ENCODE results near the gene BMAL1. TPM values are rescaled to one million over a fixed set of nuclear protein-coding genes. Genes with fewer than 3 reads are reported as not detected.

The BMAL1 gene
- total and polyA plus RNA-seq, 2 donors (not counting 3 experiments of a cell fraction or from before 2014, with no cell fraction given): 5.8 to 10.1 TPM

- Histone ChIP-seq H3K27ac (ENCODE audit: insufficient read depth, low read depth, low read length) (no peak overlapping the region), H3K79me2 (ENCODE audit: control insufficient read depth, insufficient read depth, low read length) (no peaks in the 10 kb centered on the region), H3K9me3 (replicated peaks; ENCODE audit: control insufficient read depth, insufficient read depth, low read length) (no peaks in the 10 kb centered on the region), H3K4me1 (ENCODE audit: control insufficient read depth, extremely low read depth, insufficient read depth, low read length) (peaks cover 8% of the 10 kb centered on the region), H3K27me3 (ENCODE audit: control insufficient read depth in 2 of 2, insufficient read depth in 2 of 2, low read length in 2 of 2) (no peaks in the 10 kb centered on the region), H3K9me1 (replicated peaks; ENCODE audit: control insufficient read depth, extremely low read depth, insufficient read depth, low read length) (no peaks in the 10 kb centered on the region), H3K4me2 (ENCODE audit: insufficient read depth, low read length) (no peak overlapping the region), H4K20me1 (replicated peaks; ENCODE audit: control insufficient read depth, extremely low read depth, insufficient read depth, low read length) (no peaks in the 10 kb centered on the region), H3K36me3 (ENCODE audit: control insufficient read depth in 2 of 2, extremely low read depth in 1 of 2, insufficient read depth in 2 of 2, low read length in 2 of 2) (no peaks in the 10 kb centered on the region), H2AFZ (ENCODE audit: low read depth, low read length) (no peak overlapping the region), H3K9ac (replicated peaks; ENCODE audit: extremely low read depth, insufficient read depth, low read length) (no peak overlapping the region), H3K4me3 (replicated peaks in 1 of 3; ENCODE audit: insufficient read depth in 1 of 3, low read depth in 1 of 3, low read length in 3 of 3) (no peak overlapping the region)
- no TSS peak for BruUV-seq (replicated peaks)
- dilution Hi-C loops (cut with MboI; ENCODE audit: extremely low pct_ligation_motif_present, low sequenced_read_pairs) (no loop called here), intact Hi-C loops (cut with micrococcal nuclease) (loop anchor here (1.0 kb wide), 6 partner anchors 94 to 1013 kb away; no protein-coding TSS in a partner anchor)
- FAIRE-seq (peak; percentile 88), DNase-seq (ENCODE audit: low read depth, low spot score) (peak; percentile 70)
- POLR2A ChIA-PET: no interaction called here
- no peak for TF ChIP-seq POLR2AphosphoS5 (IDR thresholded peaks at IDR 0.05; ENCODE audit: insufficient read depth, low read depth, low read length)
- no peak for TF ChIP-seq MAX (IDR thresholded peaks at IDR 0.05; ENCODE audit: insufficient read depth, insufficient read length)
- TF ChIP-seq, protein P1, sequence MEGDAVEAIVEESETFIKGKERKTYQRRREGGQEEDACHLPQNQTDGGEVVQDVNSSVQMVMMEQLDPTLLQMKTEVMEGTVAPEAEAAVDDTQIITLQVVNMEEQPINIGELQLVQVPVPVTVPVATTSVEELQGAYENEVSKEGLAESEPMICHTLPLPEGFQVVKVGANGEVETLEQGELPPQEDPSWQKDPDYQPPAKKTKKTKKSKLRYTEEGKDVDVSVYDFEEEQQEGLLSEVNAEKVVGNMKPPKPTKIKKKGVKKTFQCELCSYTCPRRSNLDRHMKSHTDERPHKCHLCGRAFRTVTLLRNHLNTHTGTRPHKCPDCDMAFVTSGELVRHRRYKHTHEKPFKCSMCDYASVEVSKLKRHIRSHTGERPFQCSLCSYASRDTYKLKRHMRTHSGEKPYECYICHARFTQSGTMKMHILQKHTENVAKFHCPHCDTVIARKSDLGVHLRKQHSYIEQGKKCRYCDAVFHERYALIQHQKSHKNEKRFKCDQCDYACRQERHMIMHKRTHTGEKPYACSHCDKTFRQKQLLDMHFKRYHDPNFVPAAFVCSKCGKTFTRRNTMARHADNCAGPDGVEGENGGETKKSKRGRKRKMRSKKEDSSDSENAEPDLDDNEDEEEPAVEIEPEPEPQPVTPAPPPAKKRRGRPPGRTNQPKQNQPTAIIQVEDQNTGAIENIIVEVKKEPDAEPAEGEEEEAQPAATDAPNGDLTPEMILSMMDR (IDR thresholded peaks at IDR 0.05; ENCODE audit: extremely low read depth in 1 of 2, insufficient read depth in 1 of 2, low read depth in 1 of 2, low read length in 2 of 2): peak; percentile 73 to 78
- no peak for TF ChIP-seq POLR2A (IDR thresholded peaks at IDR 0.05; ENCODE audit: low read depth, low read length)
- TF ChIP-seq JUN (IDR thresholded peaks at IDR 0.05; ENCODE audit: borderline replicate concordance, insufficient read depth, insufficient read length, low read depth): no peak
- TF ChIP-seq GATA2 (IDR thresholded peaks at IDR 0.05; ENCODE audit: insufficient read depth, insufficient read length, low read depth, low read length): no peak
- TF ChIP-seq MYC (IDR thresholded peaks at IDR 0.05; ENCODE audit: low read depth, low read length): no peak
- TF ChIP-seq EZH2 (IDR thresholded peaks at IDR 0.05; ENCODE audit: borderline replicate concordance, low read depth, low read length, severe bottlenecking): no peak
- CTCF ChIA-PET: interaction anchor here (0.7 to 6.1 kb wide), 28 partner anchors 7 to 1055 kb away, joined by 3 to 180 read pairs (median 5); partner anchors contain the start of gene BTBD10
Measured at GRCh38 chr11:13343931-13344717, 66.5 kb downstream of the BMAL1 start.
